ENCODE results near the gene IFIT2. TPM values are rescaled to one million over a fixed set of nuclear protein-coding genes. Genes with fewer than 3 reads are reported as not detected.

IFIT2 gene
- total RNA-seq, 8 experiments from 2014 or later: 0.29 to 117 (median 7.7) TPM

- no peak overlapping the region for H3K4me3 ChIP-seq
- 67 to 100% (median 94%) methylated on average over 1 to 3 of the region's 3 CpGs; no CpG with 5 or more reads in 1 of the 10 experiments for WGBS, 10 experiments
- in situ Hi-C loops (cut with MboI; ENCODE audit: low pct_unique_long_range_greater_than_20kb in 2 of 9, low sequenced_read_pairs in 9 of 9, unreplicated experiment in 9 of 9): no loop called here
- H3K4me1 ChIP-seq (replicated peaks in 1 of 2): peaks cover under 1 to 4% of the 10 kb centered on the region in 2 donors
- H3K27ac ChIP-seq: no peak overlapping the region
- no peak for ATAC-seq (replicated peaks in 6 of 8)
These were observed 32.3 kb upstream of the IFIT2 start for GRCh38 chr10:89269433-89270152.

- ATAC-seq (replicated peaks in 6 of 8): no peak
- in situ Hi-C loops (cut with MboI; ENCODE audit: low pct_unique_long_range_greater_than_20kb in 2 of 9, low sequenced_read_pairs in 9 of 9, unreplicated experiment in 9 of 9): no loop called here
- H3K27ac ChIP-seq: no peak overlapping the region
- no peak overlapping the region for H3K4me3 ChIP-seq
- H3K4me1 ChIP-seq (replicated peaks in 1 of 2): peaks cover 4% of the 10 kb centered on the region in 2 donors
These were observed 31.7 kb upstream of the IFIT2 start for GRCh38 chr10:89270153-89270483.

- Histone ChIP-seq H3K4me1 (replicated peaks in 1 of 2) (peaks cover 3 to 4% of the 10 kb centered on the region in 2 donors), H3K27ac (no peak overlapping the region), H3K4me3 (no peak overlapping the region)
- 73 to 100% (median 92%) methylated on average over 1 to 2 of the region's 2 CpGs; no CpG with 5 or more reads in 3 of the 10 experiments for WGBS, 10 experiments
- ATAC-seq (replicated peaks in 6 of 8): no peak
- in situ Hi-C loops (cut with MboI; ENCODE audit: low pct_unique_long_range_greater_than_20kb in 2 of 9, low sequenced_read_pairs in 9 of 9, unreplicated experiment in 9 of 9): no loop called here
These were observed 30.3 kb upstream of the IFIT2 start for GRCh38 chr10:89271532-89271931.

- no peak overlapping the region for H3K4me3 ChIP-seq
- in situ Hi-C loops (cut with MboI; ENCODE audit: low pct_unique_long_range_greater_than_20kb in 2 of 9, low sequenced_read_pairs in 9 of 9, unreplicated experiment in 9 of 9): no loop called here
- no peak overlapping the region for H3K27ac ChIP-seq
- no peak for ATAC-seq (replicated peaks in 6 of 8)
- 50 to 100% (median 78%) methylated on average over 1 to 2 of the region's 2 CpGs; no CpG with 5 or more reads in 1 of the 10 experiments for WGBS, 10 experiments
- H3K4me1 ChIP-seq (replicated peaks in 1 of 2): peaks cover 0 to 4% of the 10 kb centered on the region in 2 donors
These were observed 28.2 kb upstream of the IFIT2 start for GRCh38 chr10:89273680-89274079.

GRCh38 chr10:89274928-89275327, 26.9 kb upstream of the IFIT2 start:
- 0 to 50% (median 18%) methylated on average over 1 to 3 of the region's 3 CpGs; no CpG with 5 or more reads in 2 of the 10 experiments for WGBS, 10 experiments
- no peak overlapping the region for H3K4me3 ChIP-seq
- H3K4me1 ChIP-seq (replicated peaks in 1 of 2): peaks cover 0 to 4% of the 10 kb centered on the region in 2 donors
- ATAC-seq (replicated peaks in 6 of 8): peak; percentile 47 to 82 (median 69)
- in situ Hi-C loops (cut with MboI; ENCODE audit: low pct_unique_long_range_greater_than_20kb in 2 of 9, low sequenced_read_pairs in 9 of 9, unreplicated experiment in 9 of 9): no loop called here
- no peak overlapping the region for H3K27ac ChIP-seq

- 0 to 84% (median 67%) methylated on average over 1 to 5 of the region's 6 CpGs; no CpG with 5 or more reads in 1 of the 10 experiments for WGBS, 10 experiments
- H3K27ac ChIP-seq: no peak overlapping the region
- H3K4me3 ChIP-seq: no peak overlapping the region
- peak in 1 of 8 experiments; percentile 6 for ATAC-seq (replicated peaks in 6 of 8)
- in situ Hi-C loops (cut with MboI; ENCODE audit: low pct_unique_long_range_greater_than_20kb in 2 of 9, low sequenced_read_pairs in 9 of 9, unreplicated experiment in 9 of 9): no loop called here
- peaks cover 0 to 4% of the 10 kb centered on the region in 2 donors for H3K4me1 ChIP-seq (replicated peaks in 1 of 2)
These were observed 26.5 kb upstream of the IFIT2 start for GRCh38 chr10:89275383-89275782.

- WGBS, 10 experiments: 0 to 100% (median 48%) methylated on average over 1 of the region's 1 CpG; no CpG with 5 or more reads in 2 of the 10 experiments
- in situ Hi-C loops (cut with MboI; ENCODE audit: low pct_unique_long_range_greater_than_20kb in 2 of 9, low sequenced_read_pairs in 9 of 9, unreplicated experiment in 9 of 9): no loop called here
- H3K4me1 ChIP-seq (replicated peaks in 1 of 2): peaks cover 4 to 9% of the 10 kb centered on the region in 2 donors
- no peak overlapping the region for H3K27ac ChIP-seq
- no peak overlapping the region for H3K4me3 ChIP-seq
- ATAC-seq (replicated peaks in 6 of 8): peak in 7 of 8 experiments; percentile 39 to 93 (median 73)
These were observed 23.8 kb upstream of the IFIT2 start for GRCh38 chr10:89278034-89278535.

GRCh38 chr10:89278900-89279392, 22.9 kb upstream of the IFIT2 start:
- Histone ChIP-seq H3K27ac (no peak overlapping the region), H3K4me3 (no peak overlapping the region), H3K4me1 (replicated peaks in 1 of 2) (peaks cover 13 to 16% of the 10 kb centered on the region in 2 donors)
- in situ Hi-C loops (cut with MboI; ENCODE audit: low pct_unique_long_range_greater_than_20kb in 2 of 9, low sequenced_read_pairs in 9 of 9, unreplicated experiment in 9 of 9): no loop called here
- ATAC-seq (replicated peaks in 6 of 8): no peak

GRCh38 chr10:89279421-89279869, 22.4 kb upstream of the IFIT2 start:
- Histone ChIP-seq H3K4me1 (replicated peaks in 1 of 2) (peaks cover 18 to 20% of the 10 kb centered on the region in 2 donors), H3K4me3 (no peak overlapping the region), H3K27ac (no peak overlapping the region)
- 33 to 100% (median 100%) methylated on average over 1 of the region's 1 CpG; no CpG with 5 or more reads in 3 of the 10 experiments for WGBS, 10 experiments
- in situ Hi-C loops (cut with MboI; ENCODE audit: low pct_unique_long_range_greater_than_20kb in 2 of 9, low sequenced_read_pairs in 9 of 9, unreplicated experiment in 9 of 9): no loop called here
- no peak for ATAC-seq (replicated peaks in 6 of 8)

- no peak overlapping the region for H3K27ac ChIP-seq
- no peak overlapping the region for H3K4me3 ChIP-seq
- 0 to 100% (median 85%) methylated on average over 1 to 3 of the region's 3 CpGs; no CpG with 5 or more reads in 1 of the 10 experiments for WGBS, 10 experiments
- in situ Hi-C loops (cut with MboI; ENCODE audit: low pct_unique_long_range_greater_than_20kb in 2 of 9, low sequenced_read_pairs in 9 of 9, unreplicated experiment in 9 of 9): no loop called here
- ATAC-seq (replicated peaks in 6 of 8): no peak
- H3K4me1 ChIP-seq (replicated peaks in 1 of 2): peaks cover 21 to 23% of the 10 kb centered on the region in 2 donors
These were observed 21.3 kb upstream of the IFIT2 start for GRCh38 chr10:89280508-89280907.

- ATAC-seq (replicated peaks in 6 of 8): no peak
- H3K4me3 ChIP-seq: no peak overlapping the region
- no peak overlapping the region for H3K27ac ChIP-seq
- in situ Hi-C loops (cut with MboI; ENCODE audit: low pct_unique_long_range_greater_than_20kb in 2 of 9, low sequenced_read_pairs in 9 of 9, unreplicated experiment in 9 of 9): no loop called here
- WGBS, 10 experiments: 53 to 100% (median 90%) methylated on average over 1 to 4 of the region's 4 CpGs; no CpG with 5 or more reads in 1 of the 10 experiments
- H3K4me1 ChIP-seq (replicated peaks in 1 of 2): peaks cover 21 to 23% of the 10 kb centered on the region in 2 donors
These were observed 20.0 kb upstream of the IFIT2 start for GRCh38 chr10:89281606-89282395.

GRCh38 chr10:89283025-89283935, 18.6 kb upstream of the IFIT2 start:
- 0 to 62% (median 21%) methylated on average over 1 to 6 of the region's 6 CpGs; no CpG with 5 or more reads in 1 of the 10 experiments for WGBS, 10 experiments
- H3K4me3 ChIP-seq: peak overlapping the region in 4 of 5 donors; percentile 9 to 19 (median 12)
- H3K27ac ChIP-seq: peak overlapping the region; percentile 74 to 79
- ATAC-seq (replicated peaks in 6 of 8): peak; percentile 44 to 61 (median 58)
- peaks cover 21 to 23% of the 10 kb centered on the region in 2 donors for H3K4me1 ChIP-seq (replicated peaks in 1 of 2)
- in situ Hi-C loops (cut with MboI; ENCODE audit: low pct_unique_long_range_greater_than_20kb in 2 of 9, low sequenced_read_pairs in 9 of 9, unreplicated experiment in 9 of 9): no loop called here

All from motor neuron (in vitro differentiated cells).